HG03095 (cell line): ENCODE measurements around the gene VWCE.
"Not testable (repeated sequence)": the region's sequence is repeated elsewhere in the genome, so short reads cannot be mapped to it uniquely, and the experiment has no call there.

Experiments
- ATAC-seq: cut with Tn5 transposase; IDR thresholded peaks from one replicate; pipeline ENCODE4 v1.9.1; 2021; ENCODE audit warnings: moderate library complexity; ENCODE audit not compliant: unreplicated experiment

The VWCE gene

DNA sequence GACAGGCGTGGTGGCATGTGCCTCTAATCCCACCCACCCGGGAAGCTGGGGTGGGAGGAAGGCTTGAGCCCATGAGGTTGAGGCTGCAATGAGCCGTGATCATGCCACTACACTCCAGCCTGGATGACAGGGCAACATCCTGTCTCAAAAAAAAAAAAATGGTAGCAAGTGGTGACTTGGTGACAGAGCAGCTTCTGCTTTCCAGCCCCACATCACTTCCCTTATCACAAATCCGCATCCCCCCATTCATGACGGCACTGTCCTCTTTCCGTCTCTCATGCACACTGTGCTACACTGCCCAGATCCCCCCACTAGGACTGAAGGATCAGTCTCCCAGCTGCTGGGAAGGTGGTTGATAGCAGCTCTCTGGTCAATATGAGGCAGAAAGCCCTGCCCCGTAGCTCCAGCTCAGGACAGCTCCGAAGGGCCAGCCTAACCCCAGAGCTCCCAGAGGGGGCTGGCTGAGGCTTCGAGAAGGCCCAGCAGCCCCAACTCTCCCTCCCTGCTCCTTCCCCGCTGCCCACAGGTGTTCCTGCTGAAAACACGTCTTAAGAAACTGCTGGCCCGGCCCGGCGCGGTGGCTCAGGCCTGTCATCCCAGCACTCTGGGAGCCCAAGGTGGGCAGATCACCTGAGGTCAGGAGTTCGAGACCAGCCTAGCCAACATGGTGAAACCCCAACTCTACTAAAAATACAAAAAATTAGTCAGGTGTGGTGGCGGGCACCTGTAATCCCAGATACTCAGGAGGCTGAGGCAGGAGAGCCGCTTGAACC, 38.2 kb downstream of the VWCE start:
- no peak for ATAC-seq

GRCh38 chr11:61254403-61255025, 40.6 kb downstream of the VWCE start:
- ATAC-seq: peak; percentile 54

DNA sequence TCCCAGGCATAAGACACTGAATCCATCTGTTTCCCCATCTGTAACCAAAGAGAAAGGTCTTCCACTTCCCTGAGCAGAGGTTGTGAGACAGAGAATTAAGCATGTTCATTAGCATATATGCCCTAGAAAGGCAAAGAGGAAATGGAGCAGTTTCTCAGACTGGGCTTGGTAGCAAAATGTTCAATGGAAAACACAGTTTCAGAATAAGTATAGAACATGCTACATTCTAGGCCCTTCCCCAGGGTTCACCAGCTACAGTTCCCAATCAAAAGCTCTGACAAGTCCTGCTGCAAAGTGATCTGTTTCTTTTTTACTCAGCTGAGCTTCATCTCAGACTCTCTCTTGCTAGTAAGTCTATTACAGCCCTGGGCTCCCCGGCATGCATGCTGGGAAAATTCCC, 42.8 kb downstream of the VWCE start:
- ATAC-seq: not testable (repeated sequence)

DNA sequence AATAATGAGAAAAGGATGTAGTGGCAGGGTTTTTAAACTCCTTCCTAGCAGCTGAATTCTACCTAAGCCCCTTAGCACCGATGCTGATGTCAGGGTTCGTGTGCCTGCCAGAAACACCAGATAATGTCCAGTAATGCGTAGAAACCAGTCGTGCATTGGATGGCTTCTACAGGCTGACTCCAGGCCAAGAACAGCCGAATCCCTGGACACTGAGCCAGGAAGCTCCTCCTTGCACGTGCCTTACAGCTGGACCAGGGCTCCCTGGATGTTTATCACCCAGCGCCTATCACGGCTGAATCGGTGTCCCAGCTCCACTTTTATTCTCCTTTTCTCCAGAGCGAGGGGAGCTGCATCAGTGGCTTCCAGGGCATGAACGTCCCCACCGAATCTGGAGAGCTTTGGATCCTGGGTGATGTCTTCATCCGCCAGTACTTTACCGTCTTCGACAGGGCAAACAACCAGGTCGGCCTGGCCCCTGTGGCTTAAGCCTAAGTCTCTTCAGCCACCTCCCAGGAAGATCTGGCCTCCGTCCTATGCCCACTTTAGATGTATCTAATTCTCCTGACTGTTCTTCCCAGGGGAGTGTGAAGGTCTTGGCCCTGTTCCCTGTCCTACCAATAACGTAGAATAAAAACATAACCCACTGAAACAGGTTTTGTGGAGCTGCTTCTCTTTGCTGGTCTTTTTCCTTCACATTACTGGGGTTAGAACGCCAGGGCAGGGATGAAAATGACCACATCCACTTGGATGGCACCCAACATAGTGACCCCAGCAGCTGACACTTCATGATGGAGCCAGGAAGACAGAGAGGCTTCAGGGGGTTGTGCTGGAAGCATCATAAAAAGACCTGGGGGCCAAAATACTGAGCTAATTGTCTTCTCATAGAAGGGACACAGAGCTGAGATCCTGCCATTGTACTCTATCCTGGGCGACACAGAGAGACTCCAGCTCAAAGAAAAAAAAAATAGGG, 44.0 kb downstream of the VWCE start:
- not testable (repeated sequence) for ATAC-seq

- not testable (repeated sequence) for ATAC-seq
Observed at GRCh38 chr11:61249201-61249600, 45.9 kb downstream of the VWCE start.

DNA sequence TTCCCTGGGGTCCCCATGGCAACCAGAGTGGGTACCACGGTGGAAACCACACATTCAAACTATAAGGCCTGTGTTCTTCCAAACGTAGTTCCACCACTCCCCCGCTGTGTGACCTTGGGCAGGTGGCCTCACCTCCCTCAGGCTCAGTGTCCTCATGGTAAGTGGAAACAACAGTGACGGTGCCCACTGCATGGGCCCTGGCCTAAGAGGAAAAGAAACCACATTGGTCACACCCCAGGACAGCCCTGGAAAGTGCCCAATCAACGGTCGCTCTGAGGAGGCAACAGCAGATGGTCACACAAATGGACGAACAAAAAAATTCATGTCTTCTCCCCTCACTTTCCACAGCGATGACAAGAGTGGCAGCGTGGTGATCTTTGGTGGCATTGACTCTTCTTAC, 47.0 kb downstream of the VWCE start:
- not testable (repeated sequence) for ATAC-seq

- not testable (repeated sequence) for ATAC-seq
Observed at GRCh38 chr11:61245284-61245964, 49.7 kb downstream of the VWCE start.

DNA sequence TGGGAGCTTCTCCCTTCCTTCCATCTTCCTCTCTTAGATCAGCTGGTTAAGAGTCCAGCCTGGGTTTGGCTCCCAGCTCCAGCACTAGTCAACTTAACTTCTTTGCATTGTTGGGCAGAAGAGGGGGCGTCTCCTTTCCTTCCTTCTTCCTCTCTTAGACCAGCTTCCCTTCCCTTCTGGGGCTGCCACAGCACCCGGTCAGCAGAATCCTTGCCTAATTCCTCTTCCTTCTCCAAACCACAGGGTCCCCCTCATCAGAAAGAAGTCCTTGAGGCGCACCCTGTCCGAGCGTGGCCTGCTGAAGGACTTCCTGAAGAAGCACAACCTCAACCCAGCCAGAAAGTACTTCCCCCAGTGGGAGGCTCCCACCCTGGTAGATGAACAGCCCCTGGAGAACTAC, 53.6 kb downstream of the VWCE start:
- ATAC-seq: not testable (repeated sequence)

GRCh38 chr11:61240875-61241274, 54.2 kb downstream of the VWCE start, which contains the start of gene PGA5:
TSS of gene PGA5 (plus strand) at chr11:61241175. CDS start at chr11:61241227, 52 bp downstream.
- not testable (repeated sequence) for ATAC-seq

- ATAC-seq: not testable (repeated sequence)
Observed at GRCh38 chr11:61240288-61240687, 54.8 kb downstream of the VWCE start.

- not testable (repeated sequence) for ATAC-seq
Observed at GRCh38 chr11:61237130-61237529, 58.0 kb downstream of the VWCE start.

GRCh38 chr11:61232548-61233145, 62.5 kb downstream of the VWCE start:
- ATAC-seq: not testable (repeated sequence)

DNA sequence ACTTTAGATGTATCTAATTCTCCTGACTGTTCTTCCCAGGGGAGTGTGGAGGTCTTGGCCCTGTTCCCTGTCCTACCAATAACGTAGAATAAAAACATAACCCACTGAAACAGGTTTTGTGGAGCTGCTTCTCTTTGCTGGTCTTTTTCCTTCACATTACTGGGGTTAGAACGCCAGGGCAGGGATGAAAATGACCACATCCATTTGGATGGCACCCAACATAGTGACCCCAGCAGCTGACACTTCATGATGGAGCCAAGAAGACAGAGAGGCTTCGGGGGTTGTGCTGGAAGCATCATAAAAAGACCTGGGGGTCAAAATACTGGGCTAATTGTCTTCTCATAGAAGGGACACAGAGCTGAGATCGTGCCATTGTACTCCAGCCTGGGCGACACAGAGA, 63.5 kb downstream of the VWCE start:
- ATAC-seq: not testable (repeated sequence)

DNA sequence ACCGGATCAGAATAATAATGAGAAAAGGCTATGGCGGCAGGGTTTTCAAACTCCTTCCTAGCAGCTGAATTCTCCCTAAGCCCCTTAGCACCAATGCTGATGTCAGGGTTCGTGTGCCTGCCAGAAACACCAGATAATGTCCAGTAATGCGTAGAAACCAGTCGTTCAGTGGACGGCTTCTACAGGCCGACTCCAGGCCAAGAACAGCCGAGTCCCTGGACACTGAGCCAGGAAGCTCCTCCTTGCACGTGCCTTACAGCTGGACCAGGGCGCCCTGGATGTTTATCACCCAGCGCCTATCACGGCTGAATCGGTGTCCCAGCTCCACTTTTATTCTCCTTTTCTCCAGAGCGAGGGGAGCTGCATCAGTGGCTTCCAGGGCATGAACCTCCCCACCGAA, 64.1 kb downstream of the VWCE start:
- ATAC-seq: not testable (repeated sequence)

DNA sequence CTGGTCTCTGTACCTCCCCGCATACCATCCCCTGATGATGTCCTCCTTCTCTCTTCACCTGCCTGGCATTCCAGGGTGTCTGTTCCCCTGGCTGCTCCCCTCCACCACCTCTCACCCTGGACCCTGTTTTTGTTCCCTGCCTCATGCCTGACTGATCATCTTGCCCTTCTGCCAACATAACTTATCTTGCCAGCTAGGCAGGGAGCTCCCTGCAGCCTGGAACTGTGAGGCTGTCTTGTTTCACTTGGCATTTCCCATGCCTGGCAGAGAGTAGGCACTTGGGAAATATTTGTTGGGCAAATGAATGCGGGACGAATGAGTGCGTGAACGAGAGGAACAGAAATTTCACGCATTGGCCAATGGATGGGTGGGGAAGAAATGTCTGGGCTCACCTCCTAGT, 65.7 kb downstream of the VWCE start:
- ATAC-seq: not testable (repeated sequence)

- ATAC-seq: not testable (repeated sequence)
Observed at GRCh38 chr11:61226457-61227137, 68.5 kb downstream of the VWCE start.

GRCh38 chr11:61222692-61223091, 72.4 kb downstream of the VWCE start:
- not testable (repeated sequence) for ATAC-seq

DNA sequence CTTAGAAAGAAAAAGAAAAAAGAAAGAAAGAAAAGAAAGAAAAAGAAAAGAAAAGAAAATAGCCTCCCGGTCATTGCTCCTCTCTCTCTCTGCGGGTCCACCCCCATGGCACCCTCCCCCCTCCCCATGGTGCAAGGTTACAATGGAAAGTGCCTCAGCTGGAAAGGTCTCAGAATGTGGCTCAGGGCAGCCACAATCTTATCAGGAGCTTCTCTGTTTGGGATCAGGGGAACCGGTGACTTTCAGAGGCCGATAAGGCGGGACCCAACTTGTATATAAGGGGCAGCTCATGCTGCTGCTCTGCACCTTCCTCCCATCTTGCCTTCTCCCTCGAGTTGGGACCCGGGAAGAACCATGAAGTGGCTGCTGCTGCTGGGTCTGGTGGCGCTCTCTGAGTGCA, 73.1 kb downstream of the VWCE start, which contains the start of gene PGA4:
Gene PGA4, plus strand, starts transcription at position 301 of the 400 bp plus-strand sequence. Its CDS starts 54 bp downstream, at position 355.
- ATAC-seq: not testable (repeated sequence)

- ATAC-seq: not testable (repeated sequence)
Observed at GRCh38 chr11:61219016-61219415, 76.1 kb downstream of the VWCE start.
